ENCODE results near the gene ITPRID2. TPM values are rescaled to one million over a fixed set of nuclear protein-coding genes. Genes with fewer than 3 reads are reported as not detected.

ITPRID2 gene
- total RNA-seq, 4 donors from 2014 or later, result 69.3 to 175 (median 123) TPM

DNA sequence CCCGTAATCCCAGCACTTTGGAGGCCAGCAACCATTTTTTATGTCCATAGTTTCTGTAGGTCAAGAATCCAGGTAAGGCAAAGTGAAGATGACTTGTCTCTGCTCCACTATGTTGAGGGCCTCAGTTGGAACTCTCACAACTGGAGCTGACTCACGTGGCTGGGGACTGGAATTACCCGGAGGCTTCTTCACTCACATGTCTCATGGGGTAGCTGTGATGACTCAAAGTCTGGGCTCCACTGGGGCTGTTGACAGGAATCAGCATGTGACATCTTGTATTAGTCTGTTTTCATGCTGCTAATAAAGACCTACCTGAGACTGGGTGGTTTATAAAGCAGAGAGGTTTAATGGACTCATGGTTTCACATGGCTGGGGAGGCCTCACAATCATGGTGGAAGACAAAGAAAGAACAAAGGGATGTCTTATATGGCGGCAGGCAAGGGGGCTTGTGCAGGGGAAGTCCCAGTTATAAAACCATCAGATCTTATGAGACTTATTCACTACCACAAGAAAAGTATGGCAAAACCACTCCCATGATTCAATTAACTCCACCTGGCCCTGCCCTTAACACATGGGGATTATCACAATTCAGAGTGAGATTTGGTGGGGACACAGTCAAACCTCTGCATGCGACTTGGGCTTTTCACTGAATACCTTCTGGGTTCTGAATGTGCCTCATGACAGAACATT lies 86.3 kb downstream of the ITPRID2 start:
- Histone ChIP-seq H3K27ac (no peak overlapping the region), H3K4me1 (no peaks in the 10 kb centered on the region), H3K9me3 (no peaks in the 10 kb centered on the region), H3K36me3 (no peaks in the 10 kb centered on the region), H3K4me3 (no peak overlapping the region), H3K27me3 (no peaks in the 10 kb centered on the region)
- no peak for DNase-seq
- TF ChIP-seq, protein P1, sequence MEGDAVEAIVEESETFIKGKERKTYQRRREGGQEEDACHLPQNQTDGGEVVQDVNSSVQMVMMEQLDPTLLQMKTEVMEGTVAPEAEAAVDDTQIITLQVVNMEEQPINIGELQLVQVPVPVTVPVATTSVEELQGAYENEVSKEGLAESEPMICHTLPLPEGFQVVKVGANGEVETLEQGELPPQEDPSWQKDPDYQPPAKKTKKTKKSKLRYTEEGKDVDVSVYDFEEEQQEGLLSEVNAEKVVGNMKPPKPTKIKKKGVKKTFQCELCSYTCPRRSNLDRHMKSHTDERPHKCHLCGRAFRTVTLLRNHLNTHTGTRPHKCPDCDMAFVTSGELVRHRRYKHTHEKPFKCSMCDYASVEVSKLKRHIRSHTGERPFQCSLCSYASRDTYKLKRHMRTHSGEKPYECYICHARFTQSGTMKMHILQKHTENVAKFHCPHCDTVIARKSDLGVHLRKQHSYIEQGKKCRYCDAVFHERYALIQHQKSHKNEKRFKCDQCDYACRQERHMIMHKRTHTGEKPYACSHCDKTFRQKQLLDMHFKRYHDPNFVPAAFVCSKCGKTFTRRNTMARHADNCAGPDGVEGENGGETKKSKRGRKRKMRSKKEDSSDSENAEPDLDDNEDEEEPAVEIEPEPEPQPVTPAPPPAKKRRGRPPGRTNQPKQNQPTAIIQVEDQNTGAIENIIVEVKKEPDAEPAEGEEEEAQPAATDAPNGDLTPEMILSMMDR (IDR thresholded peaks at IDR 0.05), result no peak
- TF ChIP-seq POLR2A (IDR thresholded peaks at IDR 0.05), result no peak

DNA sequence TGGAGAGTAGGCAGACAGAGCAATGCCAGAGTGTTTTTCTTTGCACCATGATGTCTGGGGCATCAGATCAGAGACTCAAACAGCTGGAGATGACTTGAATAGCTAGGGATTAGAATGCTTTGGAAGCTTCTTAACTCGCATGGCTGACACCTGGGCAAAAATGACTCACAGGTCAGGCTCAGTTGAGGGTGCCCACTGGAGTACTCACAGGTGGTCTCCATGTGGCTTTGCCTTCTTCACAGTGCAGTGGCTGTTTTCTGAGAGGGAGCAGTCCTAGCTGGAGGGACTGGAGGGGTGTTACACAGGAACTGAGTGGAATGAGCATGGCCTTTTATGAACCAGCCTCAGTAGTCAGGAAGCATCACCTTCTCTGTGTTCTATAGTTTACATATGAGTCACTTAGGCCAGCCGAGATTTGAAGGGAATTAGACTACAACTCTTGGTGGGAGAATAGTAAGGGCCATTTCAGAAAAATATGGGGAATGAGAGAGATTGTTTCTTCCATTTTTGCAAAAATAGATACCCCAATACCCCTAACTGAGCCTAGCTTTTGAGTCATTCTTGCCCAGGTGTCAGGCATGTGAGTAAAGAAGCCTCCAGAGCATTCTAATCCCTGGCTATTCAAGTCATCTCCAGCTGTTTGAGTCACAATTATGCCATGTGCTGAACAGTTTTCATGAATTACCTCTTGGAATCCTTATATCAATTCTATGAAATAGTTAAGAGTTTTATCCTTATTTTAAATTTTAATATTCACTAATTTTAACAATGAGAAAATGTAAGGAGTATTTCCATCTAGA lies 87.0 kb downstream of the ITPRID2 start:
- DNase-seq, result no peak
- Histone ChIP-seq H3K36me3 (no peaks in the 10 kb centered on the region), H3K4me3 (no peak overlapping the region), H3K9me3 (no peaks in the 10 kb centered on the region), H3K27me3 (no peaks in the 10 kb centered on the region), H3K4me1 (no peaks in the 10 kb centered on the region), H3K27ac (no peak overlapping the region)
- TF ChIP-seq, protein P1 (IDR thresholded peaks at IDR 0.05), result no peak
- TF ChIP-seq POLR2A (IDR thresholded peaks at IDR 0.05), result no peak

Other genes starting within 250 kb of the ITPRID2 start
- 1 to 10 TPM in 3 of 4 donors, not detected in 1; 1.6 to 5.0 (median 1.7) TPM for gene CERKL, start 234.6 kb upstream of the ITPRID2 start, total RNA-seq
- 1 to 10 TPM; 1.7 to 6.8 (median 3.1) TPM for gene NEUROD1, start 211.2 kb upstream of the ITPRID2 start, total RNA-seq
- gene PPP1R1C, start 94.1 kb downstream of the ITPRID2 start, total RNA-seq, result not detected